Measurements from ENCODE around the gene PRKAB2. TPM values are rescaled to one million over a fixed set of nuclear protein-coding genes. Genes with fewer than 3 reads are reported as not detected.
"Not testable (repeated sequence)": the region's sequence is repeated elsewhere in the genome, so short reads cannot be mapped to it uniquely, and the experiment has no call there.

Gene PRKAB2
- 16.6 TPM for total RNA-seq

- peak; percentile 90 for DNase-seq
Measured at GRCh38 chr1:147172168-147173016, at the start of gene PRKAB2. TSS of gene PRKAB2 (minus strand) at chr1:147172470. CDS start at chr1:147172144, 326 bp downstream.

- DNase-seq = no peak
Measured at GRCh38 chr1:147218606-147219005, 46.3 kb upstream of the PRKAB2 start.

- DNase-seq = no peak
Measured at GRCh38 chr1:147217141-147217540, 44.9 kb upstream of the PRKAB2 start.

- DNase-seq = no peak
Measured at GRCh38 chr1:147216124-147216523, 43.9 kb upstream of the PRKAB2 start.

- DNase-seq = no peak
Measured at GRCh38 chr1:147215540-147215916, 43.3 kb upstream of the PRKAB2 start.

GRCh38 chr1:147214842-147215539 lies 42.7 kb upstream of the PRKAB2 start:
- no peak for DNase-seq

- DNase-seq = no peak
Measured at GRCh38 chr1:147214325-147214724, 42.1 kb upstream of the PRKAB2 start.

- no peak for DNase-seq
Measured at GRCh38 chr1:147213271-147213670, 41.0 kb upstream of the PRKAB2 start.

- no peak for DNase-seq
Measured at GRCh38 chr1:147211577-147211976, 39.3 kb upstream of the PRKAB2 start.

- DNase-seq = no peak
Measured at GRCh38 chr1:147210987-147211386, 38.7 kb upstream of the PRKAB2 start.

- DNase-seq = no peak
Measured at GRCh38 chr1:147209825-147210821, 37.9 kb upstream of the PRKAB2 start.

- no peak for DNase-seq
Measured at GRCh38 chr1:147208619-147209018, 36.3 kb upstream of the PRKAB2 start.

GRCh38 chr1:147207192-147207591 lies 34.9 kb upstream of the PRKAB2 start:
- no peak for DNase-seq

- no peak for DNase-seq
Measured at GRCh38 chr1:147204080-147204479, 31.8 kb upstream of the PRKAB2 start.

GRCh38 chr1:147202576-147202975 lies 30.3 kb upstream of the PRKAB2 start:
- DNase-seq = no peak

GRCh38 chr1:147201786-147202185 lies 29.5 kb upstream of the PRKAB2 start:
- DNase-seq = no peak

- no peak for DNase-seq
Measured at GRCh38 chr1:147201276-147201675, 29.0 kb upstream of the PRKAB2 start.

GRCh38 chr1:147197324-147197723 lies 25.1 kb upstream of the PRKAB2 start:
- DNase-seq = not testable (repeated sequence)

GRCh38 chr1:147189514-147189913 lies 17.2 kb upstream of the PRKAB2 start:
- DNase-seq = no peak

- no peak for DNase-seq
Measured at GRCh38 chr1:147185432-147185831, 13.2 kb upstream of the PRKAB2 start.

GRCh38 chr1:147177611-147178380 lies 5.5 kb upstream of the PRKAB2 start:
- DNase-seq = no peak

Data from skin of body (tissue), 2 donors.